ENCODE data around the gene CBX2. TPM values are rescaled to one million over a fixed set of nuclear protein-coding genes. Genes with fewer than 3 reads are reported as not detected.
A peak's percentile ranks its signal among the peaks of the same experiment; 100 is the strongest.

CBX2 gene
- total and polyA plus RNA-seq, 7 experiments from 2014 or later: 0.24 to 4.4 (median 0.41) TPM; not detected in 1

DNA sequence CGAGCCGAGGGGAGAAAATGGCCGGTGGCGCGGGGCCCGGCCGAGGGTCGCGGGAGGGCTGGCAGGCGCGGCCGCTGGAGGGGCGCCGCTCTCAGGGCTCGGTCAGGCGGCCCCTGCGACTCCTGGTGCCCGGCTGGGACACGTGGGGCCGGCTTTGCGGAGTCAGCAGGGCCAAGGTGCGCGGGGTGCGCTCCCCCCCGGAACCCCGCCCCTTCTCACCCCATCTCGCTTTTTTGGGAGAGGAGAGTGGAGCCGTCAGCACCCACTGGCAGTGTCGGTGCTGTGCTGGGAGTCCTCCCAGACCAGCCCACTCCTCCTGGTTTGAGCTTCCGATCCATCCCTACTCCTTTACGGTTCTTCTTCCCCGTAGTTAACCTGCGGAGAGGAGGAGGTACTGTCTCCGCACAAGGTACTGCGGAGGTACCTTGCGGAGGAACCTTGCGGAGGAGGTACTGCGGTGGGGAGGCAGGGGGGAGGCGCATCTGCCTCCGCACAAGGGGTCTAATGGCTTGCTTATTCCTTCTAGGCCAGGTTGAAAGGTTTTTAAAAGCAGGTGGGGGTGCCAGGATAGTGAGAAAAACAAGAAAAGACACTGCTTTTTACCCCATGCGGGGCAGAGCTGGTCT lies 38.0 kb downstream of the CBX2 start:
- intact Hi-C loops (cut with micrococcal nuclease): loop anchor here (1.0 to 10.0 kb wide), 2 partner anchors 23 to 1579 kb away; partner anchors contain the start of genes BAHCC1 (in 1 of the 2) and CBX4 (in 1 of the 2)

DNA sequence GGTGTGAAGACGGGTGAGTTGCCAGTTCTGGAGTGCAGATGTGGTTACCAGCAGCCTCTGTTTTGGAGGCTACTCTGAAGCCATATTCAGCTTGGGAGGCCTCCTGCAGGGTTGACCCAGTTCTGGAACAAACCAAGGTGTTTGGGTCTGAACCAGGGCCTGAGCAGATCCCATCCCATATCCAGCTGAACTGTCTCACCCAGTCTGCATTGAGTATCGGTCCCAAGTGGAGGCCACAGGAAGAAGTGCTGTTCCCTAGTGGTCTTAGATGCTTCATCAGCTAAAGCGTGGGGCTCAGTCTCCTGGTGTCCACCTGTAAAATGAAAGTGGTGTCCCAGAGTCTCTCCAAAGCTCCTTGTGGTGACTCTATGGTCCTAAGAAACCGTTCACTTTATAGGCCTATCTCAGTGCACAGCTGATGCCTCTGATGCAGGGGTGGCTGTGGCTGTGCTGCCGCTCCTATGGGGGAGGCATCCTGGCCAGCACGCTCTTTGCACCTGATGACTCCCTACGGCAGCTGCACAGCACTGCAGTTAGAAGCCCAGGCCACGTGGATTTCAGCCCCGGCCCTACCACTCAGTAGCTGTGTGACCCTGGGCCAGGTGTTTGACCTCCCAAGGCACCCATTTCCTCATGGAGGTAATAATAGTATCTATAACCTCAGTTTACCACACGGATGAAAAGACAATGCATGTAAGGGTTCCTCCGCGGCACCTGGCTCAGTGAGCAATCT lies 40.2 kb downstream of the CBX2 start:
- H3K27ac ChIP-seq (ENCODE audit: low read depth, low read length): no peak overlapping the region
- CTCF ChIA-PET: interaction anchor here (0.7 kb wide), 1 partner anchor 433 kb away, joined by 3 read pairs; no protein-coding TSS in a partner anchor
- H3K4me3 ChIP-seq (ENCODE audit: low read length): no peak overlapping the region
- H3K36me3 ChIP-seq (ENCODE audit: control insufficient read depth in 2 of 3, insufficient read depth in 3 of 3, low read length in 3 of 3): no peaks in the 10 kb centered on the region
- no peaks in the 10 kb centered on the region for H3K9me3 ChIP-seq (ENCODE audit: control insufficient read depth in 2 of 3, low read length in 3 of 3)
- DNase-seq: no peak
- Mint-ChIP-seq H3K4me3 (no peak overlapping the region), H3K27me3 (peaks cover 17 to 69% (median 40%) of the 10 kb centered on the region in 5 donors), H3K9me3 (peaks cover 0 to 2% (median 0%) of the 10 kb centered on the region in 11 donors), H3K4me1 (peaks cover 6 to 13% (median 11%) of the 10 kb centered on the region in 7 donors), H3K27ac (no peak overlapping the region), H3K36me3 (peaks cover 0 to 4% (median 0%) of the 10 kb centered on the region in 5 donors)
- H3K27me3 ChIP-seq (ENCODE audit: control insufficient read depth in 2 of 2, insufficient read depth in 2 of 2, low read length in 2 of 2): peaks cover 9 to 19% of the 10 kb centered on the region in 2 donors
- intact Hi-C loops (cut with micrococcal nuclease): loop anchor here in 1 of 2 donors (10.0 kb wide), 1 partner anchor 1577 kb away; the partner anchor contains the start of gene BAHCC1
- no peak for ATAC-seq
- H3K4me1 ChIP-seq (ENCODE audit: control insufficient read depth in 2 of 2, insufficient read depth in 2 of 2, low read length in 2 of 2): peaks cover 8 to 14% of the 10 kb centered on the region in 2 donors
- POLR2A ChIA-PET: interaction anchor here (0.6 to 1.4 kb wide), 6 partner anchors 8 to 175 kb away, joined by 3 to 6 read pairs (median 3); no protein-coding TSS in a partner anchor

More for the DNA sequence above, 38.0 kb downstream of the CBX2 start:
- peaks cover 26 to 69% (median 40%) of the 10 kb centered on the region in 5 donors for H3K27me3 Mint-ChIP-seq
- H3K9me3 Mint-ChIP-seq: peaks cover 0 to 2% (median 0%) of the 10 kb centered on the region in 11 donors
- H3K4me1 Mint-ChIP-seq: peaks cover 14 to 29% (median 21%) of the 10 kb centered on the region in 7 donors
- ChIA-PET CTCF (no interaction called here), POLR2A (interaction anchor here (6.4 kb wide), 1 partner anchor 25 kb away, joined by 51 read pairs; the partner anchor contains the start of gene CBX4)
- H3K27me3 ChIP-seq (ENCODE audit: control insufficient read depth in 2 of 2, insufficient read depth in 2 of 2, low read length in 2 of 2): peaks cover 26 to 36% of the 10 kb centered on the region in 2 donors
- peaks cover 21 to 35% of the 10 kb centered on the region in 2 donors for H3K4me1 ChIP-seq (ENCODE audit: control insufficient read depth in 2 of 2, insufficient read depth in 2 of 2, low read length in 2 of 2)
- no peak overlapping the region for H3K27ac ChIP-seq (ENCODE audit: low read depth, low read length)
- H3K27ac Mint-ChIP-seq: peak overlapping the region in 2 of 9 donors; percentile 42 to 58
- H3K4me3 Mint-ChIP-seq: peak overlapping the region in 5 of 10 donors; percentile 25 to 43 (median 36)
- no peaks in the 10 kb centered on the region for H3K36me3 ChIP-seq (ENCODE audit: control insufficient read depth in 2 of 3, insufficient read depth in 3 of 3, low read length in 3 of 3)
- DNase-seq (no peak), ATAC-seq (no peak)
- no peak overlapping the region for H3K4me3 ChIP-seq (ENCODE audit: low read length)
- no peaks in the 10 kb centered on the region for H3K9me3 ChIP-seq (ENCODE audit: control insufficient read depth in 2 of 3, low read length in 3 of 3)
- peaks cover 0 to 4% (median 0%) of the 10 kb centered on the region in 5 donors for H3K36me3 Mint-ChIP-seq

DNA sequence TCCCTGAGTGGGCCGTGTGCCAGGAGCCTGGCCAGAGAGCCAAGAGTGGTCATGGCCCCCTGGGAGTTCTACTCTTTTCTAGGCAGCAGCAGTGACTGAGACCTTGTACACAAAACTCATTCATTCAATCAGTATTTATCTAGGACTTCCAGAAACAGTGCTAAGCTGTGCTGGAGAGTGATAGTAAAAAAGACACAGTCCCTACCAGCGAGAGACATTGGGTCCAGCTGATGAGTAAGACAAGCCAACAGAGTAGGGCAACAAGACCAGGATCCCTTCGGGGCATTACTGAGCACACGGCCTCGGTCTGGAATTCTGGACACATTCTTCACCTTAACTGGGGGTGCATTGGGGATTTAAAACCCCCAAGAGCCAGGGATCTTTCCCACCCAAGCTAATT lies 41.1 kb downstream of the CBX2 start:
- no peak overlapping the region for H3K4me3 Mint-ChIP-seq
- no peak overlapping the region for H3K4me3 ChIP-seq (ENCODE audit: low read length)
- no peaks in the 10 kb centered on the region for H3K9me3 ChIP-seq (ENCODE audit: control insufficient read depth in 2 of 3, low read length in 3 of 3)
- H3K27ac Mint-ChIP-seq: no peak overlapping the region
- ChIA-PET POLR2A (interaction anchor here (0.9 to 1.4 kb wide), 2 partner anchors 16 to 30 kb away, joined by 3 to 6 read pairs; no protein-coding TSS in a partner anchor), CTCF (interaction anchor here (0.8 to 1.1 kb wide), 3 partner anchors 27 to 413 kb away, joined by 3 read pairs; no protein-coding TSS in a partner anchor)
- H3K36me3 Mint-ChIP-seq: peaks cover 0 to 4% (median 0%) of the 10 kb centered on the region in 5 donors
- H3K4me1 Mint-ChIP-seq: peaks cover 5 to 12% (median 10%) of the 10 kb centered on the region in 7 donors
- H3K27ac ChIP-seq (ENCODE audit: low read depth, low read length): no peak overlapping the region
- ATAC-seq (no peak), DNase-seq (no peak)
- intact Hi-C loops (cut with micrococcal nuclease): loop anchor here in 1 of 2 donors (10.0 kb wide), 1 partner anchor 1576 kb away; the partner anchor contains the start of gene BAHCC1
- H3K4me1 ChIP-seq (ENCODE audit: control insufficient read depth in 2 of 2, insufficient read depth in 2 of 2, low read length in 2 of 2): peaks cover 8 to 14% of the 10 kb centered on the region in 2 donors
- H3K9me3 Mint-ChIP-seq: peaks cover 0 to 2% (median 0%) of the 10 kb centered on the region in 11 donors
- peaks cover 17 to 69% (median 44%) of the 10 kb centered on the region in 5 donors for H3K27me3 Mint-ChIP-seq
- peaks cover 9 to 19% of the 10 kb centered on the region in 2 donors for H3K27me3 ChIP-seq (ENCODE audit: control insufficient read depth in 2 of 2, insufficient read depth in 2 of 2, low read length in 2 of 2)
- no peaks in the 10 kb centered on the region for H3K36me3 ChIP-seq (ENCODE audit: control insufficient read depth in 2 of 3, insufficient read depth in 3 of 3, low read length in 3 of 3)

DNA sequence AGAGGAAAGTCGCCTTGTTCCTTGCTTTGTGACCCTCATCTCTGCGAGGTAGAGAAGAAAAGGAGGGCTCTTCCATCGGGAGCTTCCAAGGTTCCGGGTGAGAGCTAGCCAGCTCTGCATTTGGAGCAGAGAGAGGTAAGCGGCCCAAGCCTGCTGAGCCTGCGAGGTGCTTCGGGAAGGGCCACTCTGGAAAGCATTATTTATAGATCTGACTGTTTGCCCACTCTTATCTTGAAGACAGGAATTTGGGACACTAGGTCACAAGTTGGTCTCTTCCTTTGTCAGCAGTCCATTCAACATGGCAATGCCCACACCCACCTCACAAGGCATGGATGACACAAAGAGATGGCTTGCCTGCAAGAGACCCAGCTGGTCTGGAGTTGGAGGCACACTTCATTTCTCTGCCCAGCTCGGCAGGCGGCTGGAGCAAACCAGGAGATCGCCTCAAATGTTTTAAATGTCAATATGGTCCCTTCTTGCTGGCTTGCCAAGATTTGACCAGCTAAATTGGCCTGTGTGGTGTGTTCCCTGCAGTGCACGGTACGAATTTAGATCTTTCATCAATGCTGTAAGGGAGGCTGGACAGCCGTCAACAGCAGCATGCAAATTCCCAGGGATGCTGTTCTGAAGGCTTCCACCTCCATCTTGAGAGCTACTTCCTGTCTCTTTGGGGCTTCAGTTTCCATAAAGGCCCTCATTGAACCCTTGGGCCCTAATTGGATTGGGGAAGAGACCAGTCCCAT lies 41.8 kb downstream of the CBX2 start:
- ChIA-PET CTCF (interaction anchor here (0.8 to 1.1 kb wide), 3 partner anchors 26 to 412 kb away, joined by 3 read pairs; no protein-coding TSS in a partner anchor), POLR2A (interaction anchor here (0.9 kb wide), 1 partner anchor 30 kb away, joined by 3 read pairs; no protein-coding TSS in a partner anchor)

DNA sequence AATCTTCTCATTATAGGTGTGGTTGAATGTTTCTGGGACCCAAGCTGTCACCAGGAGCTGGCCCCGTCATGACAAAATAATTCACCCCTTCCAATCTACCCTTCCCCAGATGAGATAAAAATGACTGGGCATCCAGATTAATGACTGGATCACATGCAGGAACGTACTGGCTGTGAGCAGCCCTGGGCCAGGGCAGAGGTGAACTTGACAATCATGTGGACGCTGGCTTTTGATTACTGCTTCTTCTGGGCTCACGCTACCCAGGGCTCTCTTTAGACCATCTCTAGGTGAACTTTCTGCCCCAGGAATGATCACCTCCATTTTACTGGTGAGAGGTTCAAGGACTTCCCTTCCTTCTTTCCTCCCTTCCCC lies 43.0 kb downstream of the CBX2 start:
- H3K27me3 ChIP-seq (ENCODE audit: control insufficient read depth in 2 of 2, insufficient read depth in 2 of 2, low read length in 2 of 2): peaks cover 3 to 7% of the 10 kb centered on the region in 2 donors
- DNase-seq (no peak), ATAC-seq (no peak)
- no peak overlapping the region for H3K27ac ChIP-seq (ENCODE audit: low read depth, low read length)
- intact Hi-C loops (cut with micrococcal nuclease): no loop called here
- Mint-ChIP-seq H3K4me3 (no peak overlapping the region), H3K9me3 (no peaks in the 10 kb centered on the region), H3K4me1 (peaks cover 4 to 8% (median 7%) of the 10 kb centered on the region in 7 donors), H3K27me3 (peaks cover 17 to 65% (median 37%) of the 10 kb centered on the region in 5 donors), H3K36me3 (peaks cover 2 to 9% (median 3%) of the 10 kb centered on the region in 5 donors), H3K27ac (no peak overlapping the region)
- no peaks in the 10 kb centered on the region for H3K36me3 ChIP-seq (ENCODE audit: control insufficient read depth in 2 of 3, insufficient read depth in 3 of 3, low read length in 3 of 3)
- ChIA-PET CTCF (no interaction called here), POLR2A (no interaction called here)
- H3K4me3 ChIP-seq (ENCODE audit: low read length): no peak overlapping the region
- H3K9me3 ChIP-seq (ENCODE audit: control insufficient read depth in 2 of 3, low read length in 3 of 3): no peaks in the 10 kb centered on the region
- peaks cover 0 to 2% of the 10 kb centered on the region in 2 donors for H3K4me1 ChIP-seq (ENCODE audit: control insufficient read depth in 2 of 2, insufficient read depth in 2 of 2, low read length in 2 of 2)

More for the DNA sequence above, 41.8 kb downstream of the CBX2 start:
- intact Hi-C loops (cut with micrococcal nuclease): loop anchor here in 1 of 2 donors (10.0 kb wide), 1 partner anchor 1575 kb away; the partner anchor contains the start of gene BAHCC1
- ATAC-seq: no peak
- no peak for DNase-seq
- peaks cover 0 to 5% (median 0%) of the 10 kb centered on the region in 5 donors for H3K36me3 Mint-ChIP-seq
- H3K27me3 Mint-ChIP-seq: peaks cover 17 to 66% (median 38%) of the 10 kb centered on the region in 5 donors
- Histone ChIP-seq H3K4me3 (ENCODE audit: low read length) (no peak overlapping the region), H3K4me1 (ENCODE audit: control insufficient read depth in 2 of 2, insufficient read depth in 2 of 2, low read length in 2 of 2) (peaks cover 3 to 9% of the 10 kb centered on the region in 2 donors), H3K9me3 (ENCODE audit: control insufficient read depth in 2 of 3, low read length in 3 of 3) (no peaks in the 10 kb centered on the region), H3K36me3 (ENCODE audit: control insufficient read depth in 2 of 3, insufficient read depth in 3 of 3, low read length in 3 of 3) (no peaks in the 10 kb centered on the region), H3K27me3 (ENCODE audit: control insufficient read depth in 2 of 2, insufficient read depth in 2 of 2, low read length in 2 of 2) (peaks cover 3 to 12% of the 10 kb centered on the region in 2 donors), H3K27ac (ENCODE audit: low read depth, low read length) (no peak overlapping the region)
- H3K4me3 Mint-ChIP-seq: no peak overlapping the region
- no peaks in the 10 kb centered on the region for H3K9me3 Mint-ChIP-seq
- H3K4me1 Mint-ChIP-seq: peaks cover 0 to 6% (median 5%) of the 10 kb centered on the region in 7 donors
- H3K27ac Mint-ChIP-seq: no peak overlapping the region
